Thoracic aorta (tissue), 2 donors: ENCODE results near the gene MLXIP. TPM values are rescaled to one million over a fixed set of nuclear protein-coding genes. Genes with fewer than 3 reads are reported as not detected.

Source experiments
- ATAC-seq: fragments of 150-250 bp; one replicate; pipeline ENCODE4 v1.8.0; 2017; ENCODE audit warnings: low read depth; ENCODE audit not compliant: insufficient number of reproducible peaks, low FRiP score
- DNase-seq: peaks from one replicate; pipeline ENCODE4 v3.0.0-alpha.2; 2020; ENCODE audit warnings: low spot score
- H3K27ac ChIP-seq, 2 donors: fragments of 200-600 bp; sonication (generic); 1 replicate in 1 of 2; 2 replicates in 1 of 2; pipeline ENCODE4 v1.5.1; 2016; ENCODE audit warnings: mild to moderate bottlenecking in 2 of 2, moderate library complexity in 2 of 2
- H3K27me3 ChIP-seq: fragments of 200-600 bp; sonication (generic); replicated peaks from 2 replicates; pipeline ENCODE4 v1.6.0; 2016; ENCODE audit warnings: mild to moderate bottlenecking; ENCODE audit not compliant: insufficient read depth
- H3K36me3 ChIP-seq: fragments of 200-600 bp; sonication (generic); one replicate; pipeline ENCODE4 v1.5.1; 2016
- H3K4me1 ChIP-seq, 2 donors: fragments of 200-600 bp; sonication (generic); 1 replicate in 1 of 2; 2 replicates in 1 of 2; pipeline versions ENCODE4 v1.5.1 to v1.6.0; 2016; ENCODE audit warnings: low read depth in 2 of 2, mild to moderate bottlenecking in 1 of 2; ENCODE audit not compliant: control insufficient read depth in 1 of 2
- H3K4me3 ChIP-seq: fragments of 200-600 bp; sonication (generic); 2 replicates; pipeline ENCODE4 v1.5.1; 2016; ENCODE audit warnings: mild to moderate bottlenecking
- H3K9me3 ChIP-seq: fragments of 200-600 bp; sonication (generic); 2 replicates; pipeline ENCODE4 v1.5.1; 2016
- CTCF ChIP-seq: fragments of 200-600 bp; sonication (generic); IDR thresholded peaks from one replicate; pipeline ENCODE4 v1.5.1; 2019; ENCODE audit warnings: antibody characterized with exemption
- total RNA-seq, 2 donors: library from RNA; depleted of rRNA; stranded (reverse); fragments of >200 nt; gene quantifications; one replicate each; pipeline versions ENCODE4 v1.1.0 to v1.2.3, GENCODE V29; 2016

The MLXIP gene
- total RNA-seq, 2 donors from 2014 or later = 35.5 to 50.3 TPM

DNA sequence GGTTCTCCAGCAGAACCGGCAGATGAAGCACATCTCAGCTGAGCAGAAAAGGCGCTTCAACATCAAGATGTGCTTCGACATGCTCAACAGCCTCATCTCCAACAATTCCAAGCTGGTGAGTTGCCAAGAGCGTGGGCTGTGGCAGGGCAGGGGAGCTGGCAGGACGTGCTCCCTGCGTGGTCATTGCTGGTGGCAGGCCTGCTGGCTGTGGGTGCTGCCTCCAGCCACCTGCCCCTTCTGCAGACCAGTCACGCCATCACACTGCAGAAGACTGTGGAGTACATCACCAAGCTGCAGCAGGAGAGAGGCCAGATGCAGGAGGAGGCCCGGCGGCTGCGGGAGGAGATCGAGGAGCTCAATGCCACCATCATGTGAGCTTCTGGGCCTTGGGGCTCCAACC lies 59.6 kb downstream of the MLXIP start:
- no peaks in the 10 kb centered on the region for H3K9me3 ChIP-seq
- peaks cover 61% of the 10 kb centered on the region for H3K36me3 ChIP-seq
- no peak overlapping the region for H3K4me3 ChIP-seq
- H3K4me1 ChIP-seq = no peaks in the 10 kb centered on the region
- ATAC-seq (no peak), DNase-seq (no peak)
- no peaks in the 10 kb centered on the region for H3K27me3 ChIP-seq
- no peak for TF ChIP-seq CTCF
- no peak overlapping the region for H3K27ac ChIP-seq

DNA sequence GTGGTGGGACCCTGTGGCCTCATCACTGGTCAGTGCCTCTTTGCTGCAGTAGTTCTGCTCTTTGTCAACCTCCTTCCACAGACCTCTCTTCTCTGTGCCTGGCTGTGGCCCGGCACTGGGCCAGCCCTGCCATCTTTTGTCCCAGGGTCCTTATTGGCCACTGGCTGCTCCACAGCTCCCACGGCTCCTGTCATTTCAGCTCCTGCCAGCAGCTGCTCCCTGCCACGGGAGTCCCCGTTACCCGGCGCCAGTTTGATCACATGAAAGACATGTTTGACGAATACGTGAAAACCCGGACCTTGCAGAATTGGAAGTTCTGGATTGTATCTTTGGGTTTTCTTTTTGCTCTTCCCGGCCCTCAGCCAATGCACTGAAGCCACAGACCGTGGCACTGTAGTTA lies 60.1 kb downstream of the MLXIP start:
- no peak overlapping the region for H3K27ac ChIP-seq
- no peaks in the 10 kb centered on the region for H3K27me3 ChIP-seq
- H3K4me1 ChIP-seq = no peaks in the 10 kb centered on the region
- DNase-seq (no peak), ATAC-seq (no peak)
- H3K9me3 ChIP-seq = no peaks in the 10 kb centered on the region
- TF ChIP-seq CTCF = no peak
- no peak overlapping the region for H3K4me3 ChIP-seq
- peaks cover 61% of the 10 kb centered on the region for H3K36me3 ChIP-seq

DNA sequence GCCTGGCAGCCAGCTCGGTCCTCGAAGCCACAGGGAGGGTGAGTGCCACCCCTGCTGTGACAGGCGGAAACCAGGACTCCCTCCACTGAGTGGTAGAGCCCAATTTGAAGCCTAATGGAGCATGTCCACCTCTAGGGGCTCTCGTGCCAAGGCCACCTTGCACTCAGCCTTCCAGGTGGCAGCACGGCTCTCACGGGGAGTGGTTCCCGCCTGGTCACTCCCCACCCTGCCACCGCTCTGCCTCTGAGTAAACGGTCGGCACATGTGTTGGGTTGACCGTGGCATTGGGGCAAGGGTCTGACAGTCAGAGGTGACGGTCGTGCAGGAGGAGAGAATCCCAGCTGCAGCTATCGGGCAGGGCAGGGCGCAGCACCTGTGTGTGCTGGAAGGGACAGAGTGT lies 60.7 kb downstream of the MLXIP start:
- no peak for DNase-seq
- H3K36me3 ChIP-seq = peaks cover 60% of the 10 kb centered on the region
- no peaks in the 10 kb centered on the region for H3K9me3 ChIP-seq
- TF ChIP-seq CTCF = no peak
- H3K27me3 ChIP-seq = no peaks in the 10 kb centered on the region
- ATAC-seq = no peak
- no peak overlapping the region for H3K27ac ChIP-seq
- H3K4me3 ChIP-seq = no peak overlapping the region
- H3K4me1 ChIP-seq = no peaks in the 10 kb centered on the region

DNA sequence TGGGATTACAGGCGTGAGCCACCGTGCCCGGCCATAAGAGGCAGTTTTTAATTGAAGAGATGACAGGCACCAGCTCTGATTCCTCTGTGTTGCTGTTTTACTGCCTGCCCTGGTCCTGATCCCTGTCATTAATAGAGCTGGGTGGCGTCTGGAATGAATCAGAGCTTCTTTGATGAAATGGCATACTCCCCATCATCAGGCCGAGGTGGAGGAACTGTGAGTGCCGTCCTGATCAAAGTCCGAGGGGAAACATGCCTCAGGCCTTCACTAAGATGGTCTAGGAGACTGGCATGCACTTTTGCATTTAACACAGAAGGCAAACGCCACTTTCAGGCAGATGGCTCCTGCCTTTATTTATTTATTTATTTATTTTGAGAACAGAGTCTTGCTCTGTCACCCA lies 61.4 kb downstream of the MLXIP start:
- TF ChIP-seq CTCF = no peak
- Histone ChIP-seq H3K4me3 (no peak overlapping the region), H3K9me3 (no peaks in the 10 kb centered on the region), H3K27me3 (no peaks in the 10 kb centered on the region), H3K4me1 (no peaks in the 10 kb centered on the region), H3K27ac (no peak overlapping the region), H3K36me3 (peaks cover 55% of the 10 kb centered on the region)
- DNase-seq = no peak
- ATAC-seq = no peak

DNA sequence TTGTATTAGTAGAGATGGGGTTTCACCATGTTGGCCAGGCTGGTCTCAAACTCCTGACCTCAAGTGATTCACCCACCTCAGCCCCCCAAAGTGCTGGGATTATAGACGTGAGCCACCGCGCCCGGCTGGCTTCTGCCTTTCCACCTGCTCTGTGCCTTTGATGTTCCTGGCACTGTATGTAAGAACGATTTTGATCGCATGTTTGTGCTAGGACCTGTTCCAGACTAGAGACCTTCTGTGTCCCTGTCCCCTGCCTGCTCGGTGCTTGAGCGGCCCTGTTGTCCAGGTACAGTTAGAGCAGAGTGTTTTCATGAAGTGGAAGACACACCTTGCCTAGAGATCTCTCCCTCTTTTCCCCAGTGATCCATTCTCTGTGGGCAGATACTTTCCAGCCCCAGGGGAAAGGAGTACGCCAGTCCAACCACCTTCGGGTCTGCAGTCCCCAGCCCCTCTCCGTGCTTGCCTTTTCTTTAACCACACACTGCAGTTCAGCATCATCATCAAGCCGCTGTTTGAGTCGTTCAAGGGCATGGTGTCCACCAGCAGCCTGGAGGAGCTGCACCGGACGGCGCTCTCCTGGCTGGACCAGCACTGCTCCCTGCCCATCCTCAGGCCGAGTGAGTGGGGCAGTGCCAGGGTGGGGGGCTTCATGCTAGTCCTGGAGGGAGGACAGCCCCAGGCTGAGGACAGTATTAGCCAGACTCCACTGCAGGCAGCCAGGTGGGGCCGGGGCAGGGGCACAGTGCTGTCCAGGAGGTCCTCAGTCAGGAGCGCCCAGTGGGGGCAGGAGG lies 62.1 kb downstream of the MLXIP start:
- Histone ChIP-seq H3K4me1 (no peaks in the 10 kb centered on the region), H3K4me3 (no peak overlapping the region), H3K36me3 (peaks cover 48% of the 10 kb centered on the region), H3K9me3 (no peaks in the 10 kb centered on the region), H3K27me3 (no peaks in the 10 kb centered on the region), H3K27ac (no peak overlapping the region)
- DNase-seq (no peak), ATAC-seq (no peak)
- no peak for TF ChIP-seq CTCF
